Neural progenitor cell (in vitro differentiated cells): ENCODE data around the gene RAB20.

Experiments used
- CTCF ChIP-seq: fragments of 200-600 bp; sonication (generic); IDR thresholded peaks from 2 replicates; pipeline ENCODE4 v1.5.1; 2017; ENCODE audit warnings: antibody characterized with exemption, mild to moderate bottlenecking
- EZH2 ChIP-seq: fragments of 200-600 bp; sonication (generic); IDR thresholded peaks from 2 replicates; pipeline ENCODE4 v1.6.1; 2017; ENCODE audit warnings: antibody characterized with exemption, mild to moderate bottlenecking, moderate library complexity

GRCh38 chr13:110528371-110528770 lies 33.2 kb downstream of the RAB20 start:
- no peak for TF ChIP-seq CTCF
- no peak for TF ChIP-seq EZH2
